GM23338 (cell line): ENCODE data around the gene FGF2.

Experiments used
- NANOG ChIP-seq: IDR thresholded peaks from 2 replicates; pipeline ENCODE4 v1.6.1; 2016; ENCODE audit warnings: antibody characterized with exemption, borderline replicate concordance
- POLR2AphosphoS5 ChIP-seq: IDR thresholded peaks from 2 replicates; pipeline ENCODE4 v1.6.1; 2016; ENCODE audit warnings: antibody characterized with exemption, low read depth
- STAT1 ChIP-seq: IDR thresholded peaks from one replicate; pipeline ENCODE4 v1.6.1; 2016; ENCODE audit warnings: antibody characterized with exemption; ENCODE audit not compliant: unreplicated experiment
- TF ChIP-seq, protein P1 (sequence below), 2 experiments: fragments of 200-600 bp in 1 of 2; sonication (generic) in 1 of 2; conservative IDR thresholded peaks; 2 replicates each; pipeline versions ENCODE4 v1.5.1 to v1.6.1; 2016 to 2017; ENCODE audit warnings: antibody characterized with exemption in 2 of 2, low read depth in 2 of 2, mild to moderate bottlenecking in 2 of 2, moderate library complexity in 1 of 2

DNA sequence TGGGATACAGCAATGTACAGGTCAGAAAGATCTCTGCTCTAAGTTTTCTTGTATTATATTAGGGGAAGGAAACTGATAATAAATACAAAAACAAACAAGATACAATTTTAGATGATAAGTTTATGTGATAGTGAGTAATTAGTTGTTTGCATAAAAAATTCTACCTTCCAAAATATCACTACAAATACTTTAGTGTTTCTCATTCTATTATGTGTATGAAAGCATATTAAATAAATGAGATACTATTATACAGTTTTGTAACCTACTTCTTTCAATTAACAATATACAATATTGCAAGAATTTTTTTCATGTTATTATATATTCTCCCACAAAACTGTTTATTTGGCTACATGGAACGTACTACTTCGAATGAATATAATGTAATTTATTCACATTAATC is 4.2 kb upstream of the FGF2 start:
- TF ChIP-seq, protein P1, sequence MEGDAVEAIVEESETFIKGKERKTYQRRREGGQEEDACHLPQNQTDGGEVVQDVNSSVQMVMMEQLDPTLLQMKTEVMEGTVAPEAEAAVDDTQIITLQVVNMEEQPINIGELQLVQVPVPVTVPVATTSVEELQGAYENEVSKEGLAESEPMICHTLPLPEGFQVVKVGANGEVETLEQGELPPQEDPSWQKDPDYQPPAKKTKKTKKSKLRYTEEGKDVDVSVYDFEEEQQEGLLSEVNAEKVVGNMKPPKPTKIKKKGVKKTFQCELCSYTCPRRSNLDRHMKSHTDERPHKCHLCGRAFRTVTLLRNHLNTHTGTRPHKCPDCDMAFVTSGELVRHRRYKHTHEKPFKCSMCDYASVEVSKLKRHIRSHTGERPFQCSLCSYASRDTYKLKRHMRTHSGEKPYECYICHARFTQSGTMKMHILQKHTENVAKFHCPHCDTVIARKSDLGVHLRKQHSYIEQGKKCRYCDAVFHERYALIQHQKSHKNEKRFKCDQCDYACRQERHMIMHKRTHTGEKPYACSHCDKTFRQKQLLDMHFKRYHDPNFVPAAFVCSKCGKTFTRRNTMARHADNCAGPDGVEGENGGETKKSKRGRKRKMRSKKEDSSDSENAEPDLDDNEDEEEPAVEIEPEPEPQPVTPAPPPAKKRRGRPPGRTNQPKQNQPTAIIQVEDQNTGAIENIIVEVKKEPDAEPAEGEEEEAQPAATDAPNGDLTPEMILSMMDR (conservative IDR thresholded peaks at IDR 0.05; ENCODE audit: low read depth in 2 of 2), result no peak
- TF ChIP-seq STAT1, result no peak
- TF ChIP-seq NANOG, result no peak
- no peak for TF ChIP-seq POLR2AphosphoS5
